Panc1 (cell line): Measurements from ENCODE around the gene CYP2R1. TPM values are rescaled to one million over a fixed set of nuclear protein-coding genes. Genes with fewer than 3 reads are reported as not detected.

Experiments
- ATAC-seq: fragments of 200-7000 bp; cut with Tn5 transposase; 2 replicates; pipeline ENCODE4 v1.9.1; 2020; ENCODE audit warnings: mild to moderate bottlenecking, moderate library complexity
- BruUV-seq: library from RNA; stranded (reverse); fragments of 400-500 nt; replicated peaks from 2 replicates; lab custom pipeline; 2021; lab: Mats Ljungman, UMichigan
- CTCF ChIA-PET: fragments of 300-600 bp; sonication (Branson Sonifier 250); formaldehyde crosslinking; loops from one replicate; lab custom pipeline; 2022; ENCODE audit warnings: antibody characterized with exemption; lab: Charles Lee
- POLR2A ChIA-PET: fragments of 300-600 bp; sonication (Branson Sonifier 250); formaldehyde crosslinking; loops from one replicate; lab custom pipeline; 2022; ENCODE audit warnings: antibody characterized with exemption; lab: Charles Lee
- DNase-seq: peaks from one replicate; pipeline ENCODE4 v3.0.0-alpha.2; 2010; ENCODE audit warnings: low read depth, low spot score
- H3K27ac ChIP-seq: 2 replicates; pipeline ENCODE4 v1.5.1; 2011; ENCODE audit warnings: mild to moderate bottlenecking, low read length, inconsistent platforms
- H3K27me3 ChIP-seq: fragments of 200-500 bp; sonication (Bioruptor generic); 2 replicates; pipeline ENCODE4 v1.6.0; 2014; ENCODE audit warnings: low read length, inconsistent platforms; ENCODE audit not compliant: control insufficient read depth, insufficient read depth
- H3K36me3 ChIP-seq: fragments of 200-500 bp; sonication (Bioruptor generic); 2 replicates; pipeline ENCODE4 v1.5.1; 2014; ENCODE audit warnings: inconsistent platforms, mild to moderate bottlenecking, low read length, moderate library complexity; ENCODE audit not compliant: control insufficient read depth, insufficient read depth
- H3K4me1 ChIP-seq: 2 replicates; pipeline ENCODE4 v1.5.1; 2011; ENCODE audit warnings: inconsistent platforms, mild to moderate bottlenecking, low read length, moderate library complexity; ENCODE audit not compliant: control insufficient read depth, insufficient read depth
- H3K4me3 ChIP-seq, 2 experiments: 2 replicates each; pipeline ENCODE4 v1.5.1; 2011 to 2012; ENCODE audit warnings: low read depth in 2 of 2, low read length in 2 of 2, mild to moderate bottlenecking in 2 of 2, inconsistent platforms in 1 of 2, moderate library complexity in 1 of 2
- H3K9me3 ChIP-seq: fragments of 200-500 bp; sonication (Bioruptor generic); 2 replicates; pipeline ENCODE4 v1.5.1; 2014; ENCODE audit warnings: low read depth, mild to moderate bottlenecking, inconsistent platforms, low read length, moderate library complexity; ENCODE audit not compliant: control insufficient read depth, insufficient read depth
- POLR2AphosphoS5 ChIP-seq: IDR thresholded peaks from 2 replicates; pipeline ENCODE4 v1.6.1; 2012; ENCODE audit warnings: mild to moderate bottlenecking, low read depth, low read length, moderate library complexity
- REST ChIP-seq, 2 experiments: IDR thresholded peaks; 2 replicates each; pipeline ENCODE4 v1.6.1; 2011 to 2012; ENCODE audit warnings: low read depth in 2 of 2, control low read depth in 1 of 2, low read length in 1 of 2, mild to moderate bottlenecking in 1 of 2, moderate library complexity in 1 of 2; ENCODE audit not compliant: insufficient read depth in 1 of 2
- SIN3A ChIP-seq: IDR thresholded peaks from 2 replicates; pipeline ENCODE4 v1.6.1; 2012; ENCODE audit warnings: low read depth, mild to moderate bottlenecking, low read length, moderate library complexity, borderline replicate concordance; ENCODE audit not compliant: insufficient read depth
- TCF7L2 ChIP-seq: IDR thresholded peaks from 2 replicates; pipeline ENCODE4 v1.6.1; 2011; ENCODE audit warnings: mild to moderate bottlenecking, low read depth, low read length, inconsistent platforms
- in situ Hi-C: cut with HindIII; loops from 2 replicates; pipeline ENCODE4 v1.10.0; 2016; ENCODE audit warnings: low sequenced_read_pairs, low pct_unique_long_range_greater_than_20kb
- intact Hi-C: fragments of 100-400 bp; cut with micrococcal nuclease; formaldehyde crosslinking; loops from one replicate; pipeline ENCODE4 v1.10.0; 2022; ENCODE audit not compliant: unreplicated experiment
- total RNA-seq: library from RNA; stranded (reverse); gene quantifications from one replicate; pipeline ENCODE4 v1.2.1, GENCODE V29; 2021; ENCODE audit not compliant: unreplicated experiment
- TF ChIP-seq, protein P1 (sequence below): fragments of 450-650 bp; IDR thresholded peaks from 2 replicates; pipeline ENCODE4 v1.5.1; 2017; ENCODE audit warnings: mild to moderate bottlenecking

CYP2R1 gene
- total RNA-seq, 1 experiment from 2014 or later, result 11.2 TPM

DNA sequence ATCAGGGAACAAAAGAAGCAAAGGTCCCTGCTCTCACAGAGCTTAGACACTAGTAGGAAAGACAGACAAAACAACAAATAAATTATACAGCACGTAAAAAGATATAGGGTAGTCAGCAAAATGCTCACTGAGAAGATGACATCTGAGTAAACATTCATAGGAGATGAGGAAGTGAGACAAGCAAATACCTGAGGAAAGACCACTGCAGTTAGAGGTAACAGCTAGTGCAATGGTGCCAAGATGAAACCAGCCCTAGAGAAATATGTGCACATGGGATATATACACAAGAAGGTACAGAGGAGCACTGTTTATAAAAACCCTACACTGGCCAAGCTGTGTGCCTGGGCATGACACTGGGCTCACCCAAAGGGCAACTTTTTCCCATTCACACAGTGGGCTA is 9.8 kb downstream of the CYP2R1 start:
- in situ Hi-C loops (no loop called here), intact Hi-C loops (no loop called here)
- no peak overlapping the region for H3K27ac ChIP-seq
- DNase-seq (no peak), ATAC-seq (no peak)
- BruUV-seq, result no TSS peak
- CTCF ChIA-PET, result no interaction called here
- no peaks in the 10 kb centered on the region; the same call in 1 of the 2 replicates for H3K4me1 ChIP-seq
- H3K4me3 ChIP-seq, result no peak overlapping the region
- POLR2A ChIA-PET, result no interaction called here
- no peaks in the 10 kb centered on the region for H3K27me3 ChIP-seq
- H3K9me3 ChIP-seq, result no peaks in the 10 kb centered on the region
- no peaks in the 10 kb centered on the region for H3K36me3 ChIP-seq
- TF ChIP-seq TCF7L2 (no peak), SIN3A (no peak), REST (IDR thresholded peaks at IDR 0.05; ENCODE audit: insufficient read depth in 1 of 2, low read depth in 2 of 2, low read length in 1 of 2) (no peak), POLR2AphosphoS5 (no peak)
- TF ChIP-seq, protein P1, sequence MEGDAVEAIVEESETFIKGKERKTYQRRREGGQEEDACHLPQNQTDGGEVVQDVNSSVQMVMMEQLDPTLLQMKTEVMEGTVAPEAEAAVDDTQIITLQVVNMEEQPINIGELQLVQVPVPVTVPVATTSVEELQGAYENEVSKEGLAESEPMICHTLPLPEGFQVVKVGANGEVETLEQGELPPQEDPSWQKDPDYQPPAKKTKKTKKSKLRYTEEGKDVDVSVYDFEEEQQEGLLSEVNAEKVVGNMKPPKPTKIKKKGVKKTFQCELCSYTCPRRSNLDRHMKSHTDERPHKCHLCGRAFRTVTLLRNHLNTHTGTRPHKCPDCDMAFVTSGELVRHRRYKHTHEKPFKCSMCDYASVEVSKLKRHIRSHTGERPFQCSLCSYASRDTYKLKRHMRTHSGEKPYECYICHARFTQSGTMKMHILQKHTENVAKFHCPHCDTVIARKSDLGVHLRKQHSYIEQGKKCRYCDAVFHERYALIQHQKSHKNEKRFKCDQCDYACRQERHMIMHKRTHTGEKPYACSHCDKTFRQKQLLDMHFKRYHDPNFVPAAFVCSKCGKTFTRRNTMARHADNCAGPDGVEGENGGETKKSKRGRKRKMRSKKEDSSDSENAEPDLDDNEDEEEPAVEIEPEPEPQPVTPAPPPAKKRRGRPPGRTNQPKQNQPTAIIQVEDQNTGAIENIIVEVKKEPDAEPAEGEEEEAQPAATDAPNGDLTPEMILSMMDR, result no peak

DNA sequence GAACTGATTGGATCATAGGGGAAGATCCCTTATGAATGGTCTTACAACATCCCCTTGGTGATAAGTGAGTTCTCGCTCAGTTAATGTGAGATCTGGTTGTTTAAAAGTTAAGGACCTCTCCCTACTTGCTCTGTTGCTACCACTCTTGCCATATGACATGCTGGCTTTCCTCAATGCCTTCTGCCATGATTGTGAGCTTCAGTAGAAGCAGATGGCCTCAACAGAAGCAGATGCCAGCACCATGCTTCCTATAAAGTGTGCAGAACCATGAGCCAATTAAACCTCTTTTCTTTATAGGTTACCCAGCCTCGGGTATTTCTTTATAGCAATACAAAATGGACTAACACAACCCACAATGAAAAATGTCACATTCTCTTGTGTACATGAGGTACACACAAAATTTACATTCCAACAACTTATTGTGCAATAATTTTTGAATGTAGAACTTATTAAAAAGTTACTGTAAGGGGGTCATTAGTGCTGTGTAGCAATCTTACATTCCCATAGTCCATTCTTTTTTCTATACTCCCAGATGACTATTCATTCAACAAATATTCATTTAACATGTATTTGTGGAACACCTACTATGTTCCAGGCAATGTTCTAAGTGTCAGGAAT is 10.3 kb downstream of the CYP2R1 start:
- H3K9me3 ChIP-seq, result no peaks in the 10 kb centered on the region
- no peak for ATAC-seq
- H3K4me3 ChIP-seq, result no peak overlapping the region
- H3K27me3 ChIP-seq, result no peaks in the 10 kb centered on the region
- ChIA-PET POLR2A (no interaction called here), CTCF (no interaction called here)
- H3K4me1 ChIP-seq, result no peaks in the 10 kb centered on the region; the same call in 1 of the 2 replicates
- in situ Hi-C loops (no loop called here), intact Hi-C loops (no loop called here)
- no peaks in the 10 kb centered on the region for H3K36me3 ChIP-seq
- no peak overlapping the region for H3K27ac ChIP-seq
- DNase-seq, result no peak
- no TSS peak for BruUV-seq
- TF ChIP-seq, protein P1, result no peak
- no peak for TF ChIP-seq REST (IDR thresholded peaks at IDR 0.05; ENCODE audit: insufficient read depth in 1 of 2, low read depth in 2 of 2, low read length in 1 of 2)
- no peak for TF ChIP-seq POLR2AphosphoS5
- no peak for TF ChIP-seq TCF7L2
- no peak for TF ChIP-seq SIN3A
